GM21529 (cell line): ENCODE measurements around the gene DGKB.

Source experiments
- ATAC-seq: cut with Tn5 transposase; IDR thresholded peaks from one replicate; pipeline ENCODE4 v1.9.1; 2021; ENCODE audit not compliant: unreplicated experiment

The DGKB gene

GRCh38 chr7:14600766-14601367, 301.7 kb downstream of the DGKB start:
- ATAC-seq, result no peak

GRCh38 chr7:14598978-14599377, 303.6 kb downstream of the DGKB start:
- no peak for ATAC-seq

GRCh38 chr7:14596421-14596820, 306.1 kb downstream of the DGKB start:
- ATAC-seq, result no peak

- no peak for ATAC-seq
Observed at GRCh38 chr7:14590206-14590605, 312.3 kb downstream of the DGKB start.

GRCh38 chr7:14585232-14585631, 317.3 kb downstream of the DGKB start:
- ATAC-seq, result no peak

- no peak for ATAC-seq
Observed at GRCh38 chr7:14583518-14583917, 319.0 kb downstream of the DGKB start.

GRCh38 chr7:14582010-14582409, 320.5 kb downstream of the DGKB start:
- no peak for ATAC-seq

GRCh38 chr7:14579971-14580370, 322.6 kb downstream of the DGKB start:
- ATAC-seq, result no peak

GRCh38 chr7:14576578-14576977, 326.0 kb downstream of the DGKB start:
- no peak for ATAC-seq

GRCh38 chr7:14570750-14571607, 331.6 kb downstream of the DGKB start:
- ATAC-seq, result no peak

GRCh38 chr7:14552060-14552459, 350.5 kb downstream of the DGKB start:
- no peak for ATAC-seq

- no peak for ATAC-seq
Observed at GRCh38 chr7:14551310-14551709, 351.2 kb downstream of the DGKB start.

GRCh38 chr7:14542624-14543023, 359.9 kb downstream of the DGKB start:
- no peak for ATAC-seq

GRCh38 chr7:14521183-14521582, 381.4 kb downstream of the DGKB start:
- no peak for ATAC-seq

GRCh38 chr7:14510268-14510667, 392.3 kb downstream of the DGKB start:
- ATAC-seq, result no peak

- ATAC-seq, result no peak
Observed at GRCh38 chr7:14507617-14508016, 394.9 kb downstream of the DGKB start.

- no peak for ATAC-seq
Observed at GRCh38 chr7:14505906-14506305, 396.6 kb downstream of the DGKB start.

- ATAC-seq, result no peak
Observed at GRCh38 chr7:14504134-14504533, 398.4 kb downstream of the DGKB start.

- ATAC-seq, result no peak
Observed at GRCh38 chr7:14503623-14504022, 398.9 kb downstream of the DGKB start.

- ATAC-seq, result no peak
Observed at GRCh38 chr7:14501436-14501835, 401.1 kb downstream of the DGKB start.

GRCh38 chr7:14497390-14497789, 405.2 kb downstream of the DGKB start:
- no peak for ATAC-seq

GRCh38 chr7:14495633-14496032, 406.9 kb downstream of the DGKB start:
- no peak for ATAC-seq
